ENCODE results near the gene HOXA10.

HOXA10 gene

GRCh38 chr7:27179030-27179429, 4.9 kb upstream of the HOXA10 start:
- DNase-seq, result no peak

DNA sequence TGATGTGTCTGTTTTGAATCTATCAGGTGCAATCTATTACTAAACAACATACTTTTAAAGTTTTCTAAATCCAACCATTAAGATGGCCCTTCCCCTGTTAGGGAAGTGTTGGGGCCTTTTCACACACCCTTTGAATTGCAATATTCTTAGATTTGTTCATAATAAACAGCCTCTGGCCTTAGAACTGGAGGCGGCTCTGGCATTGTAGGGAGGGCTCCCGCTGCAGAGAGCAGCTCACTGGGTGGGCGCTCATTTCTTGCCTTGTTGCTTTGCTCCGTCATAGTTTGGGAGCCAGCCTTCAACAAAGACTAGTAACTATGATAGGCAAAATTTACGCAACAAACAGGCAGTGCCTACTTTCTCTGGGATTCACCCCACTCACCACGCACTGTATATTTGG, 4.2 kb upstream of the HOXA10 start:
- DNase-seq, result no peak

GRCh38 chr7:27177795-27178320, 3.7 kb upstream of the HOXA10 start:
- no peak for DNase-seq

- DNase-seq, result no peak
These were observed 3.1 kb upstream of the HOXA10 start for GRCh38 chr7:27176962-27177794.

DNA sequence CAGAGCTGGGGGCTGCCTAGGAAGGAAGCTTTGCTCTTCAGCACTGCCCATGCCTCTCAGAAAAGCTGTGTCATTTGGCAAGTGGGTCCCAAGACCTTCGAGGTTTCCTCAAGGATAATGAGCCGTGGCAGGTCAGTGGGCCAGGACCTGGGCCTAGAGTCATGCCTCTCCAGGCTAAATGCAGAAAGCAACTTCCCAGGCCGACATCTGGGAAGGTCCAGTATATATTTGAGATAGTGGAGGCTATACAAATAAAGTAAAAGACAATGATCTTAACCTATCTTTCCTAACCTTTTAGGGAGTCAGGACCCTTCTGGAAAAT, 2.4 kb upstream of the HOXA10 start:
- DNase-seq, result no peak

DNA sequence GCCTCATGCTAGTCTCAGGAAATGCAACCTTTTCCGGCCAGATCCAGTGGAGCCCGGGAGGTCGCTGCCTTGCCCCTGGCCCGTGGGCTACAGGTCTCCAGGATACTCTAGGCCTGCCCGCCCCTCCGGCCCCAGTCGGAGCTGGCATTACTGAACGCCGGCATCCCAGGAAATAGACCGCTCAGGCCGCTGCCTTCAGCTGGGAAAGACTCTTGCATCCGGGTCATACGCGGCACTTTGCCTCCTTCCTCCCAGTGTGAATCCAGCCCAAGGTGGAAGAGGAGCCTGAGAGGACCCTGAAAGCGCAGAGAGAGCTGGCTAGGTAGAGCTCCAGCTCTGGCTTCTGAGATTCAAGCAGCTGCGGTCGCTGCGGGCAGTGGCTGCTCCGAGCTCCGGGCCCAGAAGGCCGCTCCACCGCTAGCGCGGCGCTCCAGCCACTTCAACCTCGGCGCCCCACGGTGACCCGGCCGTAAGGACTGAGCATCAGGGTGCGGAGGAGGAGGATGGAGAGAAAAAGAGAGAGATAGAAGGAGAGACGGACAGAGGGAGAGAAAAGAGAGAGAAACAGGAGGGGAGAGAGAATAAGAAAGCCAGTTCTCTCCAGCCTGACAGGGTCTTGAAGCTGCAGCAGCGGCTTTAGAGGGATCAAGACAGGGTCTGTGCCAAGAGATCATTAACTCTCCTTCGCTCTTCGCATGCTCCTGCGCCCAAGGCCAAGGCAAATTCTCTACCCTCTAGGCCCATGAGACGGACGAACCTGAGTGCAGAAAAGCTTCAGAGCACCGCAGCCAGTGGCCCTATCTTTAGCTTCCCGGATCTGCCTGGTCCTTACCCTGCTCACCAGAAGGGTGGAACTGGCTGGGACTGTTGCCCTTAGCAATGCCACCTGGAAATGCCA, 1.8 kb upstream of the HOXA10 start:
- no peak for DNase-seq

- DNase-seq, result no peak
These were observed 930 bp upstream of the HOXA10 start for GRCh38 chr7:27174874-27175625.

GRCh38 chr7:27173511-27173955, 587 bp downstream of the HOXA10 start:
- DNase-seq, result peak; percentile 43

GRCh38 chr7:27172823-27173510, 1.2 kb downstream of the HOXA10 start:
- DNase-seq, result no peak

- no peak for DNase-seq
These were observed 1.8 kb downstream of the HOXA10 start for GRCh38 chr7:27172315-27172774.

DNA sequence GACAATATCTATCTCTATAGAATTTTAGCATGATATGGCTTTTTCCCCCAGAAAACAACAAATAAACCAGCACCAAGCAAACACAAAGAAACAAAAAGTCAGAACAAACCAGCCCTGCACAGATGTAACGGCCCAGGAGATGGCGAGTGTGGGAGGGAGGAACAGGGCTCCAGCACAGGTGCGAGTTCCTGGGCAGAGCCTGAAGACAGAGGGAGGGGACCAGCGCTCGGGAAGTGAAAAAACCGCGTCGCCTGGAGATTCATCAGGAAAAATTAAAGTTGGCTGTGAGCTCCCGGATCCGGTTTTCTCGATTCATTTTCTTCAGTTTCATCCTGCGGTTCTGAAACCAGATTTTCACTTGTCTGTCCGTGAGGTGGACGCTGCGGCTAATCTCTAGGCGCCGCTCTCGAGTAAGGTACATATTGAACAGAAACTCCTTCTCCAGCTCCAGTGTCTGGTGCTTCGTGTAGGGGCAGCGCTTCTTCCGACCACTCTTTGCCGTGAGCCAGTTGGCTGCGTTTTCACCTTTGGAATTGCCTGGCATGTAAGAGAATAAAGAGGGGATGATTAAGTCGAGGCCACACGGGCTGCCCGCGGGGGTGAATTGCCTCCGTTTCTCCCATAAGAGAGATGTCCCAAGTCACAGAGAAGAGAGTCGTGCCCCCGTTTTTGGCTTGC, 2.3 kb downstream of the HOXA10 start:
- DNase-seq, result no peak

- DNase-seq, result no peak
These were observed 2.8 kb downstream of the HOXA10 start for GRCh38 chr7:27171325-27171636.

DNA sequence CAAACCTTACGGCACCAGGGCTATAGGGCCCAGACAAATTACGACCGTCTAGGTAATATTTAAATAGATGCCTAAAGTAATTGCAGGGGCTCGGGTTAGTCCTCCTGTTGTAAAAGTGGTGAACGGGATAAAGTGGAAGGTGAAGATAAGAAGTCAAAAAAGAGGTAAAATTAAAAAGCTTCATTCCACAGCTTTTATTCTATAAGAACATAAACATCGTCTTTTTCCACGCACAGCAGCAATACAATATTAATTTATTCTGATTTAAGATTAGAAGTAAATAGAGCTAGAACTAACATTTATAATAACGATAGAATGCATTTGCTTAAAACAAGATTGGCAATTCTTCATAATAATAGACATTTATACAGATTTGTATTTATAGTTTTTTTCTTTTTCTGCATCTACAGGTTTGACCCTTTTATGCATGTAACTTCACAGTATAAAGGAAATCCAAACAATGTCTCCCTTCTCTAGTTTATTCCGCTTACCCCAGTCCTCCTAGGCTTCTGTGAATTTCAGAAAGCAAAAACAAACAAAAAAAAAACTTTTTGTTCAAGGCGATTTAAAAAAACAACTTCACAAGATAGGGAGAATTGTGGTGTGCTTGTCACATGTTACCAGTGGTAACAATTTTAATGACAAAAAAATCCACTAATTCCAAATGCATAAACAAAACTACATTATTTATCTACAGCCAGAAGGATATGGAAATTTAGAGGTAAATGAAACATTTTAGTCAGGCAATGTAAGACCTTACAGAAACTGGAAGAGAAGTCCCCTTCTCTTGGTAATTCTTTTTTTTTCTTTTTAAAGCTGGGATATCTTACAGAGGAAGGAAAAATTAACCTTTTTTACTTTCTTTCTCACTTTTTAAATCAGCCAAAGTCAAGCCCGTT, 3.4 kb downstream of the HOXA10 start:
- DNase-seq, result no peak

GRCh38 chr7:27169658-27170425, 4.3 kb downstream of the HOXA10 start:
- no peak for DNase-seq

DNA sequence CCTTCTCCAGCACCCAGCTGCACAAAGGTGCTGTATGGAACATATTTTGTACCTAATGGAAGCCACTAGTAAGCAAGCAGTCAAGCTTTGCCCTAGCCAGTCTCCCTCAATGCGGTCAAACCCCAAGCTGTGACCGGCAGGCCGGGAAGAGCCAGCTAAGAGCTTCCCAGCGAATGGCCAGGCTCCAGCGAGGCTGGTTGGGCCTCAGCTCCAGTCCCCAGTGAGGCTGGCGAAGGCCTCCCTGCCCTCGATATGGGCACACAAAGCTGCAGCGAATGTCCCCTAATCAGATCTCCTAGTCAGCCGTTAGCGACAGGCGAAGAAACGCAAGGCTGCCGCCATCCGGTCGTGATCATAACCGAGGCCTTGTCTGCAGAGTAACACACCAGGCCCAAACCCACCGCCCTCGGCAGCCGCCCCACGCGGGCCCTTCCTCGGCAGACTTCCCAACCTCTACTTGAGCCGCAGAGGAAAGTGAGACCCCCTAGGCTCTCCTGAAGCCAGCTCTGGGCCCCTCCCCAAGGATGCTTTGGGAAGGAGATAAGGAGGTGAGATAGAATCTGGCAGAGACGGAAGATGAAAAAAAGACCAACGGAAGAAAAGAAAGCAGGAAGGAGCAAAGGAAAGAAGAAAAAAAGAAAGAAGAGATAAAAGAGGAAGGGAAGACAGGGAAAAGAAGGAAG, 5.7 kb downstream of the HOXA10 start:
- no peak for DNase-seq

GRCh38 chr7:27167916-27168264, 6.2 kb downstream of the HOXA10 start:
- DNase-seq, result no peak

DNA sequence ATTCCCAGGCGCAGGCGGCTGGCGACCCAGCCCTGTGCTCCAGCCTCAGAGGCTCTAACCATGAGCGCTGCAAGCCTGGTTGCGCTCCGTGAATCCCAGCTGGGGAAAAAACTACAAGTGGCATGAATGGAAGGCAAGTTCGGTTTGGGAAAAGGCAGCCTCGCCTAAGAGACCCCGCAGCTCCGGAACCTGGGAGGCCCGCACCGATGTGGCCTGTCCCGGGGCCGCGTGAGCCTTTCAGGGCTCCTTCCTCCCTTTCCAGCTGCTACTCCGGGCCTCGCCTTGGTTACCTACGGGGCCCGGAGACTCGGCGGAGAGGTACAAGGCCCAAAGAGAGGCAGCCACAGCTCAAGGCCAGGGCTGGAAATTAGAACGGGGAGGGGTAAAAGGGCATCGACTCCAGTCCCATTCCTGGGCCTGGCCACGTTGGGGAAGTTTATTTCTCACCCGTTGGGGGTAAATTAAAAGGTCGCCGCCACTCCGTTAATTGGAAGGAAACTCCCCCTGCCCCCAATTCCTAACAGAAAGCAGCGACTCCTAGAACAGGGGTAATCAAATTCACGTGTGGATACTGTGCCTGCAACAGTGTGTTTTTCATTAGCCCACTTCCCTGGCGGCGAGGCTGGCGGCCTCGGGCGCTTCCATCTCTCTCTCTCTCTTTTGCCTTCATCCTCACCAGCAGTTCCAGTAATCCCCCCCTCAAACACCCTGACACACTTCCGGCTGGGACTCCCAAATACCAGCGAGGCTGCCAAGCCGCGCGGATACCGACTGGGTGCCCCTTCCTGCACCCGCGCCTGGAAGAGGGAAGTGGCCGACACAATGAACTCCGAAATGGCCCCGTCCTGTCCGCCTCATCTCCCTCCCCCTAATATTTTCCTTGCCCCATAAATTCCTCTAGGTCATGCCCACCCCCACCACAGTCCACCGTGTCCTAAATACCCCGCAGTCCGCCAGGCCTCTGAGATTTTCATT, 7.3 kb downstream of the HOXA10 start:
- DNase-seq, result no peak

DNA sequence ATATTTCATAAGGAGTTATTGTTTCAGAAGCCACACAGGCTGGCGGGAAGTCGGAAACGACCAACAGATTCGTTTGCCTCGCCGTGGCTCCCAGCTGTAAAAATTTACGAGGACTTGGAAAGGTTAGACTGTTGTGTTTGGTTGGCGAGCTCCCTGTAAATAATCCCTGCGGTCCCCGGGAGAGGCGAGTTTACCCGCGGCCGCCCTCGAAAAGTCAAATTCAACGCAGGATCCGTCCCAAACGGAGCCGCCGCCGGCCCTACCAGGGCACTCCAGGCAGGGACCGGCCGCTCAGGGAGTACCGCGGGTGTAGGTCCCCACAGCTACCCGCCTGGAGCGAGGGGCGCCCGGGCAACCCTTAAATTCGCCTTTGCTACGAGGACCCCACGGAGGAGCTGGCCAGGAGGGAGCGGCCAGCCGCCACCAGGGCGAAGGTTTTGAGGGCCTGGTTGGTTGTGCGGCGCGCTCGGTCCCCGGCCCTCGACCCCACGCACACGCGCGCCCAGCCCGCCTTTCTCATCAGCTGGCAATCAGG, 8.1 kb downstream of the HOXA10 start:
- no peak for DNase-seq

Measured in CD4-positive, alpha-beta T cell treated with Interleukin-17A for 1 hour (primary cell).